Activated T-helper 9 cell treated with anti-CD3 and anti-CD28 coated beads, Interleukin-2, amount 50 U/mL, for 16 hours (primary cell): ENCODE measurements around the gene ENTHD1.
"Not testable (repeated sequence)": the region's sequence is repeated elsewhere in the genome, so short reads cannot be mapped to it uniquely, and the experiment has no call there.

ENCODE experiments used
- DNase-seq: peaks from one replicate; pipeline ENCODE4 v3.0.0-alpha.2; 2020; ENCODE audit warnings: low read depth

The ENTHD1 gene

DNA sequence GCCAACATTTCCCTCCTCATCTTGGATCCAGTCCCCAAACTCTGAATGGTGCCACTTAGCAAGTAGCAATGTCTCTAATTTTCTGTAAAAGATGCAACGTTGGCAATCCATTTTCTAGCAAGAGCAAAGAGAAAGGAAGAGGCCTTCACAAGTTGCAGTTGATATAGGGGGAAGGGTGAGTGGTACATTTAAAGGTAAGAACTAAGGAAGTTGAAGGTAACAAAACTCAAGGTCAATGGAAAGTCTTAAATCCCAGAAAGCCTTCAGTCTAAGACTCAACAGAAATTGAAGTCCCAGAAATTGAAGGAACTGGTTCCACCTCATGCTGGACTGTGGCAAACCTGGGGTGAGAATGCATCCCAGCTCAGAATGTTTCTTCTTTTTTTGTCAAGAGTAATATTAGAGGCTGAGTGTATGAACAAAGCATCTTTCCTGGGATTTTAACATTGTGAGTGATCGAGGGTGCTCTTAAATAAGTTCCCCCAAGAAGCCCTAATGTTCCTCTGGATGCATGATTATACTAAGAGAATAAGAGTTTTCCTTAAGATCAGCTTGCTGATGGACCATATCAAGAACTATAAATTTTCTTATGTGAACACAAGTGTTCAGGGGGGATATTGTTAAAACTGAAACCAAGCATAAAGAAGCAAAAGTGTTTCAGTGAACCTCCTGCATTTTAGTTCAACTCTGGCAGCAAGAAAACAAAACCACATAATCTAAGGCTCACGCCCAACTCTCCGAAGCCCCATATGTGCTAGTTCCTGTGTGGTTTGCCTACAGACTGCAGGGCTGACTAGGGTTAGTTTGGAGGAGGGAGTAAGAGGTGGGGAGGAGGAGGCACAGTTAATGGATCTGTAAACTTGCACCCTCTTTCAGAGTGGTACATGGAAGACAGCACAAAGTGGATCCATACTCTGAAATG is 7.0 kb upstream of the ENTHD1 start, which contains the start of gene GRAP2:
TSS of gene GRAP2 (plus strand) at position 779 of the 922 bp plus-strand sequence. CDS start 46,023 bp downstream, outside the sequence.
- peak; percentile 41 for DNase-seq

DNA sequence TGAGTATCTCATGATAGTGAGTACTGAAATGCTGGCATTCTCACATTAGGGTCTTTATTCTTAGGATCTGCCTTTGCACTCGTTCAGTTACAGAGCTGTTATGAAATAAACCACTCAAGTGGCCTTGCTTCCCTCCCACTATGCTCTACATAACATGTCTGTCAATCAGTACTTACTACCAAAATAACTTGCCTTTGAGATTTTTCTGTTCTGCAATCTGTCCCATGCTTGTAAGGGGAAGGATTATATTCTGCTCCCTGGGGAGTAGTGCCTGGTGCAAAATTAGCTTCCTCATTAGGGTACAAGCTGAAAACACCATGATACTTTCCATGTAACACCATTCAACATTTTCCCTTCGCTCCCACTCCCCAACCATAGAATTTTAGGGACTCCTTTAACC is 5.4 kb upstream of the ENTHD1 start:
- DNase-seq, result no peak

DNA sequence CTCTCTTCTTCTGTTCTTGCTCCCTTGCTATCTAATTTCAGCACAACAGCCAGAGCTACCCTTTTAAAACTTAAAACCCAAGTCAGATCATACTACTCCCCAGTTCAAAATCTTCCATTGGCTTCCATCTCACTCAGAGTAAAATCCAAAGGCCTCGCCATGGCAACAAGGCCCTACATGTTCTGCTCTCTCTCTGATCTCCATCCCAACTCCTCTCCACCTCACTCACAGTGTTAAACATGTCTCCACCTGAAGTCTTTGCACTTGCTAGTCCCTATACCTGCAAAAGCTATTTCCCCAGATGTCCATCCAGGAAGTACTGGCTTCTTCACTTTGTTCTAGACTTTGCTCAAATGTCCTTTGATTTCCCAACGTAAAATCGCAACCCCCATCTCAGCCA is 4.3 kb upstream of the ENTHD1 start:
- DNase-seq, result no peak

DNA sequence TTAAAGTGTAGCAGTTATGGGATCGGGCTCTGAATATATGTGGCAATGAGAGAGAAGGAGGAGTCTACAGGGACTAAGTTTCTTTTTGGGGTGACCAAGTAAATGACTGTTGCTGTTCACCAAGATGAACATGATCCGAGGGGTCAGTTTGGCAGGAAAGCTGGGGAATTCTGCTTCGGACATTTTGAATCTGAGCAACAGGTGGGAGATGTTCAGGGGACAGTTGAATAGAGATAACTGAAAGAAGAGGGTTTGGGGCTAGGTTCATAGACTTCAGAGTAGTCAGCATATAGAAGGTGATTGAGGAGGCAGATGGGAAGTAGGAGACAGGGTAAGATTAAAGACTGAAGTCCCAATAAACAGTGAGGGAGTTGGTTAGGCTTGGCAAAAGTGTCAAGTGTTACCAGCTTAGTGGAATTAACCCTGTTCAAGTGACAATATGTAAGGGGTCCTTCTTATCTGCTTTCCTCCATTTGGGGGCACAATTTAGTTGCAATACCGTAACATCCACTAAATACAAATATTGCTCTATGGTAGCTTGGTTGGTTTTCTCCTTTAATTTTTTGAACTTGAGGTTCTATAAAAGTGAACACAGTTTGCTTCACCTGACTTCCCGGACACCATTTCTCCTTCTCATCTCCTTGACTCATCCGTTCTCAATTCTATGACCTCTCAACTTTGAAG is 2.9 kb upstream of the ENTHD1 start:
- DNase-seq, result no peak

DNA sequence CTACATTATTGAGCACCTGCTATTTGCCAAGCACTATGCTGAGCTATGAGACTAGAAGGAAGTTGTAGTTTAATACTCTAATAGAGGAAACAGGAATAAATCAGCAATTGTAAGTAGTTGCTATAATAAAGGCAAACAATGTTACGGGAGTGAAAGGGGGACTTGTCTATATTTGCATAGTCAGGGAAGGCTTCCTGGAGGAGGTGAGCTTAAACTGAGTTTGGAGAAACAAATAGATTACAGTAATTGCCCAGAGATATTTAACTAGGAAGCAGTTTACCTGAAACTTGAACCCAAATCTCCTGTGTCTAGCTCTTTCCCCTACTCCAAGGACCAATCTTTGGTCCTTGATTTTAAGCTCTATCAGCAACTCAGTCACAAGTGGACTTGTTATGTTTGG is 2.1 kb upstream of the ENTHD1 start:
- DNase-seq, result no peak

DNA sequence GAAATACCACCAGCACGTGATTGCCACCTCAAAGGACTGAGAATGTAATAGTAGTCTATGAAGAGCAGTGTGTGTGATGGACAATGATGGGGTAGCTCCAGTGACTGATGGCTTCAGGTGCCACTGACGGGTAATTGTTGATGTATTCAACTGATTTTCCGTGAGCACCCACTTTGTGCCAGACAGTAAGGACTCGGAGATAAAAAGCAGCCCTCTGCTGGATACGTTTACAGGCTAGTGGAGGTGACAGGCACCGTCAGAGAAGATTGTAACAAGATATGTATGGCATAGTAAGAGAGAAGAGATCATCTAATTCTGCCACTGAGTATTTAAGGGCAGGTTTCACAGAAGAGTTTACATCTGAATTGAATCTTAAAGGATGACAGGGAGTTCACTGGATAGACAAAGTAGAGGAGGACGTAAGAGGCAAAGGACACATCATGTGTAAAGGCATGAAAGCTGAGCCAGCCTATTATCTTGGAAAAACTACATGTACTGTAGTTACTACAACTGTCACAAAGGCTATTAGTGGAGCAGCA is 1.1 kb upstream of the ENTHD1 start:
- no peak for DNase-seq

DNA sequence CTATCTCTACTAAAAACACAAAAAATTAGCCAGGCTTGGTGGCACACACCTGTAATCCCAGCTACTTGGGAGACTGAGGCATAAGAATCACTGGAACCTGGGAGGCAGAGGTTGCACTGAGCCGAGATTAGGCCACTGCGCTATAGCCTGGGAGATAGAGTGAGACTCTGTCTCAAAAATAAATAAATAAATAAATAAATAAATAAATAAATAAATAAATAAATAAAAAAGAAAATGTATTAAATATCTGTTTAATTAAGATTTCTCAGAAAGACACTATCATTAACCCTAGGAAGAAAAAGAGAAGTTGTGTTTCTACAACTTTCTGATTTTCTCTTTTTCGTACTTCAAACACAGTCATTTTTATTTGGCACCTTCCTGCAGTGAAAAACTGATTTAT is 3.6 kb downstream of the ENTHD1 start:
- DNase-seq, result not testable (repeated sequence)

DNA sequence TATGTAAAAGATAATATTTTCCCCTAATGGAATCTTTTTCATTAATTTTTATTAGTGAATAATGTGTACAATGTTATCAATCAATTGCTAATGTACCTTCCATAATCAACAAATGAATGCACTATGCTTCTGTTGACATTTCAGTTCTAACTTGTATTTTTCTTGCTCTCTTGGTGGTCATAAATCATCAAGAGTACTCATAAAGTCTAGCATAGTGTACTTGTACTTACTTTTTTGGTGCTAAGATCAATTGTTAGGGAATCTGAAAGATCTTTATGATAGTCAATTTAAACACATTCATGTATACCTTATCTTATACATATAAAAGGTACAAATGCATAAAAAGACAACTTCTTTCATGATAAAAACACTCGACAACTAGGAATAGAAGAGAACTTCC is 10.5 kb downstream of the ENTHD1 start:
- no peak for DNase-seq

DNA sequence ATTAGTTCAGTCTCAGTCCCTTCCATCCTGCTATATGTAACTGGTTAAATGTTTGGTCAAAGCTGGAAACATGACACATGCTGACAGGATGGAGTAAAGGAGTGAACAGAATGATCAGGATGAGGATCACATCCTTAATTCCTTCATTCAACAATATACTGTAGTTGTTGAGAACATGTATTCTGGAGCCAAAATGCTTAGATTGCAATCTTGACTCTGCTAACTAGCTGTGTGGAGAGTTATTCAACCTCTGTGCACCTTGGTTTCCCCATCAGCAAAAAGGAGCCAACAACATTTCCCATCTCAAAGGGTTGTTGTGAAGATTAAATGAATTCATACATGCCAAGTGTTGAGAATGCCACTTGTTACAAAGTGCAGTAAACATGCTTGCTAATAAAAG is 12.8 kb downstream of the ENTHD1 start:
- no peak for DNase-seq

DNA sequence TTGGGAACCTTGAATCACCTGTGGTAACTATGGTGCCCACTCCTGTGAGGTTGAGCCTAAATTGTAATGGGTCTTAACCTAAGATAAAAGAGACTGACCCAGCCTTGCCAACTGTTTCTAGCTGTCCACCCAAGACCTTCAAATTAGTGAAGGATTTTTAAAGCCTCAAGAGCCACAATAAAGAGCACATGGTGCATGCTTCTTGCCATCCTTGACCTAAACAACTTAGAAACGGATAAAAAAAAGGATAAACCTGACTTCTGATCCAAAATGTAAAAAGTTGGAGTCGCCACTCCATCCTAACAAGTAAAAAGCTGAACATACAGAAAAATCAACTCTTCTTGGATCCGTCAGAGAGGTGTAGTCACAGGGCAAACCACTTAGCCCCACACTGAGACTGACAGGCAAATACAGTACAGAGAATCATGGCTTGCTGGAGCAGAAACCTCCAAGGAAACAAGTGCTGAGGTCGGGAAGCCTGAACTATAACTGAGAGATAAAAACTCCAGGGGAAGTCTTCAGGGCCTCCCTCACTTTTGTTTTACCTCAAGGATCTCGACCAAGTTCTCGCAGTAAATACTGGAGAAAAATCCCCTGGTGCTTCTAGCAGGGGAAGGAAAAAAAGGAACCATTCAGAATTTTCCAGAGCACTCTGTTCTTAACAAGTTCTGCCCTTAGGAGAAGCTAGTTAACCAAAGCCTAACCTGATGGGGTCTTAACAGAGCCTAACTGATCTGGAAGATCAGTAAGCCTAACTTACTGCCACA is 16.3 kb downstream of the ENTHD1 start:
- DNase-seq, result no peak

DNA sequence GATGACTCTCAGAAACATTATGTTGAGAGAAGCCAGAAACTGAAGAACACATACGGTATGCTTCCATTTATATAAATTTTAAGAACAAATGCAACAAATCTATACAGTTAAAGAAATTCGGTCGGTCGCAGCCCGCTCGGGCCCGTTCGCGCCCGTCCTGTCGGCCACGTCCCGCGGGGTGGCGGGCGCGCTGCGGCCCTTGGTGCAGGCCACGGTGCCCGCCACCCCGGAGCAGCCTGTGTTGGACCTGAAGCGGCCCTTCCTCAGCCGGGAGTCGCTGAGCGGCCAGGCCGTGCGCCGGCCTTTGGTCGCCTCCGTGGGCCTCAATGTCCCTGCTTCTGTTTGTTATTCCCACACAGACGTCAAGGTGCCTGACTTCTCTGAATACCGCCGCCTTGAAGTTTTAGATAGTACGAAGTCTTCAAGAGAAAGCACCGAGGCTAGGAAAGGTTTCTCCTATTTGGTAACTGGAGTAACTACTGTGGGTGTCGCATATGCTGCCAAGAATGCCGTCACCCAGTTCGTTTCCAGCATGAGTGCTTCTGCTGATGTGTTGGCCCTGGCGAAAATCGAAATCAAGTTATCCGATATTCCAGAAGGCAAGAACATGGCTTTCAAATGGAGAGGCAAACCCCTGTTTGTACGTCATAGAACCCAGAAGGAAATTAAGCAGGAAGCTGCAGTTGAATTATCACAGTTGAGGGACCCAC is 18.2 kb downstream of the ENTHD1 start:
- DNase-seq, result not testable (repeated sequence)

DNA sequence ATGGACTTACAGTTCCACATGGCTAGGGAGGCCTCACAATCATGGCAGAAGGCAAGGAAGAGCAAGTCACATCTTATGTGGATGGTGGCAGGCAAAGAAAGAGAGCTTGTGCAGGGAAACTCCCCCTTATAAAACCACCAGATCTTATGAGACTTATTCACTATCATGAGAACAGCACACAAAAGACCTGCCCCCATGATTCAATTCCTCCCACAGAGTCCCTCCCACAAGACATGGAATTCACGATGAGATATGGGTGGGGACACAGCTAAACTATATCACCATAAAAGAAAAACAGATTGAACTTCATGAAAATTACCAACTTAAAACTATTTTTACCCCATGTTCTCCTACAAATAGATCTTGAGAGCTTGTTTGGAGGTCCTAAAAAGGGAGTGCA is 19.6 kb downstream of the ENTHD1 start:
- no peak for DNase-seq

DNA sequence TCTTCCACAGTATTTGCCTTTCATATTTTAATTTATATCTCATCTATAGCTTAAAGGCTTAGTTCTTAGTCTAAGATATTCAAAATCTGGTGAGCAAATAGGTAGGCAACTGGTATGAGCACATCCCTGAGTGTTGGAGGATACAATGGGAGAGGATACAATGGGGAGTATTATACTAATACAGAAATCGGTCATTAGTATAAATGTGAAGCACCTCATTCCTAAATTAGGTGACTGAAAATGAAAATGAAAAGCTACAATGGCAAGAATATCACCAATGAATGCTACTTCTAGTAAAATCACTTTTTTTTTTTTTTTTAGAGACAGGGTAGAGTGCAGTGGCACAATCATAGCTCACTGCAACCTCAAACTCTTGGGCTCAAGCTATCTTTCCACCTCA is 21.0 kb downstream of the ENTHD1 start:
- no peak for DNase-seq

DNA sequence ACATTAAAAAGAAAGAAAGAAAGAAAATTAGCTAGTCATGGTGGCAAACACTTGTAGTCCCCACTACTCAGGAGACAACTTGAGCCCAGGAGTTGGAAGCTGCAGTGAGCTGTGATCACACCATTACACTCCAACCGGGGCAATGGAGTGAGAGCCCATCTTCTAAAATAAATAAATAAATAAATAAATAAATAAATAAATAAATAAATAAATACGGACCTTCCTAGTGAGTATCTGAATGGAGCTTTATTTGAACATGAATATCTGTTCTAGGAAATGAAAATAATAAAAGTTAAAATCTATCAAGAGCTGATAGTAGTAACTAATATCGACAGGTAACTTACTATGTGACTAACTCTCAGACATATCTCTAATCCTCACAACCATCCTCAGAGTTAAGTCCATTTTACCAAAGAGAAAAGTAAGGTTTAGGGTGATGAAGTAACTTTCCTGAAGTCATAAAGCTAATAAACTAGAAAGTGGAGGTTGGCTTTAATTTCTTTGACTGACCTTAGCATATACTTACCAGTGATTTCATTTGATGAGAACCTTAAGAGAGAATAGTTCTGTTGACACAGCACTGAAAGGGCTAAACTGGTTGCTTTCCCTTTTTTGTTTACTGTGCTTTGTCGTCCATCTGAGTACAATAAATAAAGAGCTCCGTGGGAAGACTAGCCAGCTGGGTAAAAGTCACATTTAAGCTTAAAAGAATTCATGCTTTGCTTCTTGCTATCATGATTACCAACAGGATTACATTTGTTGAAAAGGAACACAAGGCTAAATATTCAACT is 22.4 kb downstream of the ENTHD1 start:
- DNase-seq, result no peak

DNA sequence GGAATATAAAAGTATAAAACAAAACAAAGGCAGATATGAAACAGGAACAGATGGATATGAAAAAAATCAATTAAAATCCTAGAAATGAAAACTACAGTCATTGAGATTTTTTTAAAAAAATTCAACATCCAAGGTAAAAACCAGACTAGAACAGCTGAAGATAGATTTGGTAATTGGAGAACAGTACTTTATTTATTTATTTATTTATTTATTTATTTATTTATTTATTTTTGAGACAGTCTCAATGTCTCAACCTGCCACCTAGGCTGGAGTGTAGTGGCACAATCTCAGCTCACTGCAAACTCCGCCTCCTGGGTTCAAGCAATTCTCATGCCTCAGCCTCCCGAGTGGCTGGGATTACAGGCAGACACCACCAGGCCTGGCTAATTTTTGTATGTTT is 23.8 kb downstream of the ENTHD1 start:
- DNase-seq, result not testable (repeated sequence)

DNA sequence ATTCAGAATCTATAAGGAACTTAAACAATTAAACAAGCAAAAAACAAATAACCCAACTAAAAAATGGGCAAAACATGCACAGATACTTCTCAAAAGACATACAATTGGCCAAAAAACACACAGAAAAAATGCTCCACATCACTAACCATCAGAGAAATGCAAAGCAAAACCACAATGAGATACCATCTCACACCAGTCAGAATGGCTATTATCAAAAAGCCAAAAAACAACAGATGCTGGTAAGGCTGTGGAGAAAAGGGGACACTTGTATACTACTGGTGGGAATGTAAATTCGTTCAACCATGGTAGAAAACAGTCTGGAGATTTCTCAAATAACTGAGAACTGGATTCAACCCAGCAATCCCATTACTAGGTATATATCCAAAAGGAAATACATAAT is 24.8 kb downstream of the ENTHD1 start:
- no peak for DNase-seq

DNA sequence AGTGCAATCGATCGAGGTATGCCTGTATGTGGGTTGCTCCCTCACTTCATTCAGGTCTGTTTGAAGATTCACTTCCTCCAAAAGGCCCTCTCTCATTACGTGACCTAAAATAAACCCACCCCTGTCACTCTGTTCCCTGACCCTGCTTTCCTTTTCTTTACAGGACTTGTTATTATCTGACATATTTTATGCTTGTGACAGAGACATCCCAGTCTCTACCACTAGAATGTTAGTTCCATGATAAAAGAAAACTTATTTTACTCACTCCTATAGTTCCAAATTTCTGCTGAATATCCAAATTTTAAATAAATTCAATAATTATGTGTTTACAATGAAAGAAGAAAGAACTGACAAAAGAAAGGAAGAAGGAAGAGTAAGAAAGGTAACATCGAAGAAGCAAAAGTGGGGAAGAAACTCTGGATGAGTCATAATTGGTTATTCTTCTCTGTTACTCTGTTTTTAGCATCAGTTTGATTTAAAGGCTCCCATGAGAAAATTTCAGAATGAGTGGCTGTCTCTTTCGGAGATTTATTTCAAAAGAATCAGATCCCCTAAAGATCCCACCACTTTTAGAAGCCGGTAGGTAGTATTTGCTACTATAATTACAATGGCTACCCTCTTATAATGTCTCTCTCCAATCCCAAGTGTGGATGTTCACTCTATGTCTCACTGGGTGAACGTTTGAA is 33.5 kb downstream of the ENTHD1 start:
- DNase-seq, result no peak

DNA sequence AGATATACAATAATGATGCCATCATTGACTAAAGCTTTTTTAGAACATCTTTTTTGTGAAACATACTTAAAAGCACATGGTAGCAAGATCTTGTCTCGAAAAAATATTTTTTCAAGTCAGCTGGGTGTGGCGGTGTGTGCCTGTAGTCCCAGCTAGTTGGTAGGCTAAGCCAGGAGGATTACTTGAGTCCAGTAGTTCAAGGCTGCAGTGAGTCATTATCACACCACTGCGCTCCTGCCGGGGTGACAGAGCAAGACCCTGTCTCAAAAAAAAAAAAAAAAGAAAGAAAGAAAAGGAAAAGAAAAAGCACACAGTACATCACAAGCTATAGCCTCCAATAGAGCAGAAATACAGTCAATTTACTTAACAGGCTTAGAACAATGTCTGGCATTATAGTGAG is 37.0 kb downstream of the ENTHD1 start:
- no peak for DNase-seq

DNA sequence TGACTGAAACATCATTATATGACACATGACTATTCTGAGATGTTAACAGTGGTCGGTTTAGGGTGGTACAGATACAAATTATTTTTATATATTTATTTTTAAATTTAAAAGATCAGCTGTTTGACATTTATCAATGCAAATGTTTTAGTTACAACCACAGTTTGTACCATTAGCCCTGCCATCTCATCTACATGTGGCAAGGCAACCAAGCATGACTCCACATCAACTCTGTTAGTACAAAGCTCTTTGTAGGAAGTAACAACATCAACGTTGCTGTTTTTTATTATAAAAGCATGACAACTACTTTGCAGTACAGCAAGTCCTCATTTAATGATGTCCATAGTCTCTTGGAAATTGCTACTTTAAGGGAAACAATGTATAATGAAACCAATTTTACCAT is 40.8 kb downstream of the ENTHD1 start:
- DNase-seq, result no peak

DNA sequence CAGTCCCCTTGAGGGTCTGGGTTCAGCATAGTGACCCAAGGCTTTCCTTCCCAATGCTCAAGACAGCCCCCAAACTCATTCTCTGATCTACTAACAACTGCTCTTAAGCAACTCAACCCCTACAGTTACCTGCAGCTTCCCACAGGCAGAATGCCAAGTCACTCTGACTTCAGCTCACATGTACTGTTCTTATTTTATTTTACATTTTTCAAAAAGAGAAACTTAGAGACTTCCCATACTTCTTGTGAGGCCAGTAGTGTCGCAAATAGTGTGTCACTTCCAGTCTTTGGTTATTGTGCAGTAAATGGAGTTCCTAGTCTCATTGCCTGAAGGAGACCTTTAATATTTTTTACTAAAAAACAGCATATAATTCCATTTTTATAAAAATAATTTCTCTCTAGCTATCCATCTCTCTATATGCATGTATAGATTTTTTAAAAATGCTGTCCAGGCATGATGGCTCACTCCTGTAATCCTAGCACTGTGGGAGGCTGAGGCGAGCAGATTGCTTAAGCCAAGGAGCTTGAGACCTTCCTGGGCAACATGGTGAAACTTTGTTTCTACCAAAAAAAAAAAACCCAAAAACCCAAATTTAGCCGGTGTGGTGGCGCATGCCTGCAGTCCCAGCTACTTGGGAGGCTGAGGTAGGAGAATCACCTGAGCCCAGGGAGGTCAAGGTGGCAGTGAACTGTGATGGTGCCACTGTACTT is 41.8 kb downstream of the ENTHD1 start:
- DNase-seq, result no peak
